MM.1S (cell line): Measurements from ENCODE around the gene GALR2.

Experiments used
- EZH2 ChIP-seq: fragments of 300-600 bp; sonication (generic); optimal IDR thresholded peaks from 2 replicates; pipeline ENCODE3; 2017; ENCODE audit warnings: low read depth, mild to moderate bottlenecking, antibody characterized with exemption, low read length, mixed read lengths
- TF ChIP-seq, protein P1 (sequence below): fragments of 300-600 bp; sonication (generic); IDR thresholded peaks from 2 replicates; pipeline ENCODE4 v1.5.1; 2016; ENCODE audit warnings: antibody characterized with exemption, low read length, mixed read lengths

DNA sequence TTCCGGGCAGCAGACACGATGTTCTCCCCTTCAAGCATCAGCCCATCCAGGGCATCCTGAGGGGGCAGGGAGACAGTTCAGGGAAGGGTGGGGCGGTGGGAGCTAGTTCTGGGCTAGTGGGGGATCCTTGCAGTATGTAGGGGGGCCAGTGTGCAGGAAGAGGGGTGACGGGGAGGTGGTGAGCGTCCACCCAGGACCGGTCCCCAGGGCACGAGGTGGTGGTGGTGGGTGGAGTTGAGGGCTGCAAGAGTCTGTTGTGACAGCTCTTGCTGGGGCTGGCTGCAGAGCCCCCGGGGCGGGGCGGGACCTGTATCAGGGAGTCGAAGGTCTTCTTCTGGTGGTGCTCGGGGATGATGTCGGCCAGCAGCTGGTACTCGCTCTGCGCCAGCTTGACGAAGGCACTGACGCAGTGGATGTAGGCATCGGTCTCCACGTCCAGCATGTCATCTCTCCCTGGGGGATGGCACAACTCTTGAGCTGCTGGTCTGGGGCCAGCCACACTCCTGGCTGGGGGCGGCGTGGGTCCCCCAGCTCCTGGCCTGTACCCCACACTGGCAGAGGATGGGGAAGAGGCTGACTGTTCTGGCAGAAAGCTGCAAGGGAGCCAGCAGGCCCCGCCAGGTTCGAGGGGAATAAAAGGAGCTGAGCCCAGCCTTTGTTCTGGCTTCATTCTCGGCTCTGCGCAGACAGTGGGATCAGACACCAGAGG lies 14.4 kb downstream of the GALR2 start:
- TF ChIP-seq, protein P1, sequence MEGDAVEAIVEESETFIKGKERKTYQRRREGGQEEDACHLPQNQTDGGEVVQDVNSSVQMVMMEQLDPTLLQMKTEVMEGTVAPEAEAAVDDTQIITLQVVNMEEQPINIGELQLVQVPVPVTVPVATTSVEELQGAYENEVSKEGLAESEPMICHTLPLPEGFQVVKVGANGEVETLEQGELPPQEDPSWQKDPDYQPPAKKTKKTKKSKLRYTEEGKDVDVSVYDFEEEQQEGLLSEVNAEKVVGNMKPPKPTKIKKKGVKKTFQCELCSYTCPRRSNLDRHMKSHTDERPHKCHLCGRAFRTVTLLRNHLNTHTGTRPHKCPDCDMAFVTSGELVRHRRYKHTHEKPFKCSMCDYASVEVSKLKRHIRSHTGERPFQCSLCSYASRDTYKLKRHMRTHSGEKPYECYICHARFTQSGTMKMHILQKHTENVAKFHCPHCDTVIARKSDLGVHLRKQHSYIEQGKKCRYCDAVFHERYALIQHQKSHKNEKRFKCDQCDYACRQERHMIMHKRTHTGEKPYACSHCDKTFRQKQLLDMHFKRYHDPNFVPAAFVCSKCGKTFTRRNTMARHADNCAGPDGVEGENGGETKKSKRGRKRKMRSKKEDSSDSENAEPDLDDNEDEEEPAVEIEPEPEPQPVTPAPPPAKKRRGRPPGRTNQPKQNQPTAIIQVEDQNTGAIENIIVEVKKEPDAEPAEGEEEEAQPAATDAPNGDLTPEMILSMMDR, result no peak
- no peak for TF ChIP-seq EZH2
